Measurements from ENCODE around the gene LTBP1. TPM values are rescaled to one million over a fixed set of nuclear protein-coding genes. Genes with fewer than 3 reads are reported as not detected.

Gene LTBP1
- total RNA-seq, 6 experiments from 2014 or later = 260 to 409 (median 335) TPM

DNA sequence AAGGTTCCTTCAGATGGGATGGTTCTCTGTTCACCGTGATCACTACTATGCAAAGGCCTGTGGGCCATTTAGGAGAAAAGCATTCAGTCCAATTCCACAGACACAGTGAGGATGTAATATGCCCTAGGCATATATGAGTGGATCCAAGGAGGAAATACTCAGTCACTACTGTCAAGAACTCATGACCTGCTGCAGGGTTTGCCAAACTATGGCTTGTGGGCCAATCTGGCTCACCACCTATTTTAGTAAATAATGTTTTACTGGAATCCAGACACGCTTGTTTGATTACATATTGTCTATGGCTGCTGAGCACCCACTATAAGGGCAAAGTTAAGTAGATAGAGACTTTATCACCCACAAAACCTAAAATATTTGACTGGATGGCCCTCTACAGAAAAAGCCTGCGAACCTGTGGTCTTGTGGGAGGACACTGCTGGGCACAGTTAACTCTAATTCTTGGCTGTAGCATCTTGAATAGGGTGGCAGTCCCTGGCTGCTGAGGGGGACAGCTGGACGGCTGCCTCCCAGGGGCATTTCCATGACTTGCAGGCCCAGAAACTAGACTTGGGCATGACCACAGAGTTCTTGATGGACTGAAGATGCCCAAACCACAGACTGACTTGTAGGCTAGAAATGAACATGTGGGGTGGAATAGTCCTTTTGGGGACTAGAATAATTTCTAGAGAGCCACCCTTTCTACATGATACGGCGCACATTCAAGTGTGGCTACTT lies 20.6 kb upstream of the LTBP1 start:
- Mint-ChIP-seq H3K27ac (no peak overlapping the region), H3K36me3 (ENCODE audit: low read depth) (no peaks in the 10 kb centered on the region), H3K4me3 (no peak overlapping the region), H3K27me3 (ENCODE audit: insufficient read depth) (peaks cover 7% of the 10 kb centered on the region), H3K9me3 (no peaks in the 10 kb centered on the region), H3K4me1 (ENCODE audit: low read depth) (peaks cover 25% of the 10 kb centered on the region)
- no peak for TF ChIP-seq CTCF (IDR thresholded peaks at IDR 0.05)
- no peak for DNase-seq

DNA sequence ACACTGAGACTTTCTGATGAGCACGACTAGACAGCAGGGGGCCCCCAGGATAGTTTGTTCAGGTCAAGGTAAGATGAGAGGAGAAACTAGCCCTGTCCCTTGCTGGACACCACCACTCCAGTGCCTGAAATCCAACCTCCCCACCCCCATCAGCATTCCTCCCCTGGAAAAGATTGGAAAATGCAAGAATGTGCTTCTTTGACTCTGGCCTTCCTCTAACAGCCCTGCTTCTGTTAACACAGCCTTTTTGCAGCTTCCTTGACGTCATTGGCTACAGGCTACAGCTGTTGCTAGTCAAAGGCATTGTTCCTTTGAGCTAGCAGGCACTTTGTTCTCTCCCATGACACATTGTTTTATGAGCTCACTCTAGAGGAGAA lies 20.1 kb upstream of the LTBP1 start:
- H3K9me3 Mint-ChIP-seq = no peaks in the 10 kb centered on the region
- H3K36me3 Mint-ChIP-seq (ENCODE audit: low read depth) = no peaks in the 10 kb centered on the region
- no peak overlapping the region for H3K4me3 Mint-ChIP-seq
- H3K4me1 Mint-ChIP-seq (ENCODE audit: low read depth) = peaks cover 28% of the 10 kb centered on the region
- DNase-seq = peak; percentile 22
- no peak for TF ChIP-seq CTCF (IDR thresholded peaks at IDR 0.05)
- no peak overlapping the region for H3K27ac Mint-ChIP-seq
- H3K27me3 Mint-ChIP-seq (ENCODE audit: insufficient read depth) = peaks cover 7% of the 10 kb centered on the region

DNA sequence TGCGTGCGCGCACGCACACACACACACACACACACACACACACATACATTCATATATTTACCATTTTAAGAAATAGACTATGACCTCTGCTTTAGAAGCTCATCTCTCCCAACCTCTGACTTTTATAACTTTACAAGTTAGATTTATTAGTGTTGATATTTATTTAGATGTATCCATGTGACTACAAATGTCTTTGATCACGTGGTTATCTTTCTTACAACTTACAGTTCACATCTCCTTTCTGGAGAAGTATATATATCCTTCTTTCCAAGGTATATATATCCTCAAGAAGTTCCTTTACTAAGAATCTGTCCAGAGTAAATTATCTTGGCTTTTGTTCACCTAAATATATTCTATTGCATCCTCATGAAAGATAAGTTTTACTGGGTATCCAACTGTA lies 16.3 kb upstream of the LTBP1 start:
- DNase-seq = no peak
- H3K27ac Mint-ChIP-seq = no peak overlapping the region
- H3K36me3 Mint-ChIP-seq (ENCODE audit: low read depth) = no peaks in the 10 kb centered on the region
- no peak overlapping the region for H3K4me3 Mint-ChIP-seq
- no peak for TF ChIP-seq CTCF (IDR thresholded peaks at IDR 0.05)
- H3K27me3 Mint-ChIP-seq (ENCODE audit: insufficient read depth) = peaks cover 4% of the 10 kb centered on the region
- no peaks in the 10 kb centered on the region for H3K9me3 Mint-ChIP-seq
- H3K4me1 Mint-ChIP-seq (ENCODE audit: low read depth) = peaks cover 28% of the 10 kb centered on the region

GRCh38 chr2:32931519-32931918 lies 15.2 kb upstream of the LTBP1 start:
- no peak overlapping the region for H3K27ac Mint-ChIP-seq
- peaks cover 4% of the 10 kb centered on the region for H3K27me3 Mint-ChIP-seq (ENCODE audit: insufficient read depth)
- H3K4me1 Mint-ChIP-seq (ENCODE audit: low read depth) = peaks cover 27% of the 10 kb centered on the region
- no peak for TF ChIP-seq CTCF (IDR thresholded peaks at IDR 0.05)
- H3K4me3 Mint-ChIP-seq = no peak overlapping the region
- DNase-seq = no peak
- H3K36me3 Mint-ChIP-seq (ENCODE audit: low read depth) = no peaks in the 10 kb centered on the region
- no peaks in the 10 kb centered on the region for H3K9me3 Mint-ChIP-seq

DNA sequence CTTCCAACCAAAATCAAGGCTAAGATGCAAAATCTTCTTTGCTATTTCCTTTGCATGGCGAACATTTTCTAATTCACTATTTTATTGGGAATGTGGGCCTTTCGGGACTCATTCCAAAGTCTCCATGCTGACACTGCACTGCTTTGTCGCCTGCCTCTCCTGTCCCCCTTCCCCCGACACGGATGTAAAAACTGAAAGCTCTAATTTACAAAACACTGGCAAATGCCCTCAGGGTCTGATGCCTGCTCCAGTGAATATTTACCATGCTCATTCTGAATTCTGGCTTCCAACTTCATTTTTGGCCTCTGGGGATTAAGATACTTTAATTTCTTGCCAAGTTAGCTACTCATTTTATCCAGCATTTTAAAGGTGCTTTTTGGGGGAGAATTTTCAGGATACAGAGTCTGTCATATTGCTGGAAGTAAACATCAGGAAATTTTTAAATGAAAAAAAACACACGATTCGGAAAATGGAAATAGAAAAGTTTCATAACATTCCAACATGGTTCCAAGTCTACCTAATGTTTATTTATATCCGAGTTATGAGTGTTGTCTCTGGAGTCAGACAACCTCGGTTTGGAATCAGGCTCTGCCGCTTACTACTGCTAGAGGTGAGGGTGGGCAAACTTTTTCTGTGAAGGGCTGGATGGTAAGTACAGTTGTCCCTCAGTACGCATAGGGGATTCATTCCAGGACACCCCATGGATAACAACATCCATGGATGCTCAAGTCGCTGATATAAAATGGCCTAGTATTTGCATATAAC lies 14.6 kb upstream of the LTBP1 start:
- H3K4me3 Mint-ChIP-seq = no peak overlapping the region
- H3K27ac Mint-ChIP-seq = no peak overlapping the region
- no peaks in the 10 kb centered on the region for H3K9me3 Mint-ChIP-seq
- no peak for DNase-seq
- no peak for TF ChIP-seq CTCF (IDR thresholded peaks at IDR 0.05)
- peaks cover under 1% of the 10 kb centered on the region for H3K27me3 Mint-ChIP-seq (ENCODE audit: insufficient read depth)
- H3K4me1 Mint-ChIP-seq (ENCODE audit: low read depth) = peaks cover 21% of the 10 kb centered on the region
- H3K36me3 Mint-ChIP-seq (ENCODE audit: low read depth) = no peaks in the 10 kb centered on the region

All from HFFc6 (cell line).